ENCODE data around the gene SPATA2L.
"Not testable (repeated sequence)": the region's sequence is repeated elsewhere in the genome, so short reads cannot be mapped to it uniquely, and the experiment has no call there.

Gene SPATA2L

GRCh38 chr16:89689621-89690020, 11.9 kb downstream of the SPATA2L start:
- not testable (repeated sequence) for DNase-seq (ENCODE audit: low spot score)

- DNase-seq (ENCODE audit: low spot score): no peak
These were observed 12.4 kb downstream of the SPATA2L start for GRCh38 chr16:89689142-89689541.

- DNase-seq (ENCODE audit: low spot score): no peak
These were observed 13.1 kb downstream of the SPATA2L start for GRCh38 chr16:89688395-89688794.

- DNase-seq (ENCODE audit: low spot score): peak; percentile 30
These were observed 14.2 kb downstream of the SPATA2L start for GRCh38 chr16:89687092-89687940.

- peak; percentile 89 for DNase-seq (ENCODE audit: low spot score)
These were observed 14.9 kb downstream of the SPATA2L start, which contains the start of gene CDK10 for GRCh38 chr16:89686520-89687091. TSS of gene CDK10 (plus strand) at chr16:89686689. CDS start at chr16:89686711, 22 bp downstream.

- no peak for DNase-seq (ENCODE audit: low spot score)
These were observed 15.6 kb downstream of the SPATA2L start for GRCh38 chr16:89685916-89686315.

GRCh38 chr16:89678258-89678657, 23.2 kb downstream of the SPATA2L start:
- DNase-seq (ENCODE audit: low spot score): no peak

- no peak for DNase-seq (ENCODE audit: low spot score)
These were observed 29.1 kb downstream of the SPATA2L start for GRCh38 chr16:89672177-89672941.

- not testable (repeated sequence) for DNase-seq (ENCODE audit: low spot score)
These were observed 29.9 kb downstream of the SPATA2L start for GRCh38 chr16:89671565-89671964.

- DNase-seq (ENCODE audit: low spot score): no peak
These were observed 30.7 kb downstream of the SPATA2L start for GRCh38 chr16:89670496-89671431.

GRCh38 chr16:89669755-89670154, 31.8 kb downstream of the SPATA2L start:
- DNase-seq (ENCODE audit: low spot score): no peak

GRCh38 chr16:89668790-89669158, 32.7 kb downstream of the SPATA2L start:
- DNase-seq (ENCODE audit: low spot score): no peak

GRCh38 chr16:89667633-89668032, 33.9 kb downstream of the SPATA2L start:
- no peak for DNase-seq (ENCODE audit: low spot score)

- not testable (repeated sequence) for DNase-seq (ENCODE audit: low spot score)
These were observed 34.5 kb downstream of the SPATA2L start for GRCh38 chr16:89667000-89667399.

- DNase-seq (ENCODE audit: low spot score): not testable (repeated sequence)
These were observed 37.3 kb downstream of the SPATA2L start for GRCh38 chr16:89664238-89664637.

GRCh38 chr16:89661215-89661614, 40.3 kb downstream of the SPATA2L start:
- DNase-seq (ENCODE audit: low spot score): no peak

GRCh38 chr16:89660146-89660545, 41.4 kb downstream of the SPATA2L start:
- no peak for DNase-seq (ENCODE audit: low spot score)

- no peak for DNase-seq (ENCODE audit: low spot score)
These were observed 43.2 kb downstream of the SPATA2L start for GRCh38 chr16:89658221-89658879.

GRCh38 chr16:89657442-89658220, 43.9 kb downstream of the SPATA2L start, which contains the start of the genes CHMP1A and SPATA33:
TSS of gene CHMP1A (minus strand) at chr16:89657708. CDS start at chr16:89657588, 120 bp downstream.
TSS of gene SPATA33 (plus strand) at chr16:89657836. CDS start at chr16:89657912, 76 bp downstream.
- DNase-seq (ENCODE audit: low spot score): peak; percentile 75
